ENCODE data around the gene SLIT3.

GRCh38 chr5:168780888-168781287 is 520.1 kb downstream of the SLIT3 start:
- no peak for TF ChIP-seq CTCF (tag by site-specific recombination; IDR thresholded peaks at IDR 0.05)
- TF ChIP-seq ZNF785 (tag by site-specific recombination; IDR thresholded peaks at IDR 0.05): no peak
- no peak for TF ChIP-seq BCL11A (tag by site-specific recombination; IDR thresholded peaks at IDR 0.05; ENCODE audit: low read depth)
- no peak for TF ChIP-seq ZNF138 (tag by site-specific recombination; IDR thresholded peaks at IDR 0.05; ENCODE audit: borderline replicate concordance)
- TF ChIP-seq SP2 (tag by site-specific recombination; IDR thresholded peaks at IDR 0.05): no peak
- no peak for TF ChIP-seq ZNF544 (tag by site-specific recombination; IDR thresholded peaks at IDR 0.05)
- no peak for TF ChIP-seq ZNF302 (tag by site-specific recombination; IDR thresholded peaks at IDR 0.05; ENCODE audit: low read depth)
- no peak for TF ChIP-seq ZNF404 (tag by site-specific recombination; IDR thresholded peaks at IDR 0.05)
- TF ChIP-seq ZNF518A (tag by site-specific recombination; conservative IDR thresholded peaks at IDR 0.05; ENCODE audit: low read depth): no peak
- TF ChIP-seq ZFP3 (tag by site-specific recombination; IDR thresholded peaks at IDR 0.05; ENCODE audit: low read depth): no peak
- TF ChIP-seq YY1 (tag by site-specific recombination; IDR thresholded peaks at IDR 0.05): no peak
- no peak for TF ChIP-seq ZNF311 (tag by site-specific recombination; IDR thresholded peaks at IDR 0.05; ENCODE audit: borderline replicate concordance)
- TF ChIP-seq ZNF561 (tag by site-specific recombination; IDR thresholded peaks at IDR 0.05; ENCODE audit: borderline replicate concordance): no peak
